ENCODE measurements around the gene CAMK1D. TPM values are rescaled to one million over a fixed set of nuclear protein-coding genes. Genes with fewer than 3 reads are reported as not detected.

Gene CAMK1D
- total RNA-seq, 1 donor from 2014 or later, result 7.6 TPM

GRCh38 chr10:12595936-12596576 lies 246.7 kb downstream of the CAMK1D start:
- H3K4me1 Mint-ChIP-seq, result no peaks in the 10 kb centered on the region
- peaks cover 32% of the 10 kb centered on the region for H3K9me3 Mint-ChIP-seq
- DNase-seq (ENCODE audit: low spot score in 2 of 2, unreplicated experiment in 2 of 2), result no peak
- H3K27me3 Mint-ChIP-seq (ENCODE audit: low read depth), result peaks cover 16% of the 10 kb centered on the region
- no peak overlapping the region for H3K4me3 Mint-ChIP-seq
- no peak for TF ChIP-seq CTCF (IDR thresholded peaks at IDR 0.05; ENCODE audit: unreplicated experiment)
- no peak overlapping the region for H3K27ac Mint-ChIP-seq
- no peaks in the 10 kb centered on the region for H3K36me3 Mint-ChIP-seq

- H3K9me3 Mint-ChIP-seq, result peaks cover 33% of the 10 kb centered on the region
- no peaks in the 10 kb centered on the region for H3K36me3 Mint-ChIP-seq
- no peak overlapping the region for H3K4me3 Mint-ChIP-seq
- no peak for TF ChIP-seq CTCF (IDR thresholded peaks at IDR 0.05; ENCODE audit: unreplicated experiment)
- no peak overlapping the region for H3K27ac Mint-ChIP-seq
- H3K4me1 Mint-ChIP-seq, result no peaks in the 10 kb centered on the region
- DNase-seq (ENCODE audit: low spot score in 2 of 2, unreplicated experiment in 2 of 2), result no peak
- peaks cover 16% of the 10 kb centered on the region for H3K27me3 Mint-ChIP-seq (ENCODE audit: low read depth)
Measured at GRCh38 chr10:12597176-12597575, 247.8 kb downstream of the CAMK1D start.

- no peak for DNase-seq (ENCODE audit: low spot score in 2 of 2, unreplicated experiment in 2 of 2)
- no peaks in the 10 kb centered on the region for H3K4me1 Mint-ChIP-seq
- H3K36me3 Mint-ChIP-seq, result no peaks in the 10 kb centered on the region
- H3K27me3 Mint-ChIP-seq (ENCODE audit: low read depth), result peaks cover 16% of the 10 kb centered on the region
- H3K4me3 Mint-ChIP-seq, result no peak overlapping the region
- no peak for TF ChIP-seq CTCF (IDR thresholded peaks at IDR 0.05; ENCODE audit: unreplicated experiment)
- peaks cover 33% of the 10 kb centered on the region for H3K9me3 Mint-ChIP-seq
- H3K27ac Mint-ChIP-seq, result no peak overlapping the region
Measured at GRCh38 chr10:12597788-12598765, 248.7 kb downstream of the CAMK1D start.

GRCh38 chr10:12600652-12601051 lies 251.3 kb downstream of the CAMK1D start:
- H3K27ac Mint-ChIP-seq, result no peak overlapping the region
- H3K9me3 Mint-ChIP-seq, result peaks cover 30% of the 10 kb centered on the region
- H3K4me3 Mint-ChIP-seq, result no peak overlapping the region
- no peak for TF ChIP-seq CTCF (IDR thresholded peaks at IDR 0.05; ENCODE audit: unreplicated experiment)
- no peaks in the 10 kb centered on the region for H3K4me1 Mint-ChIP-seq
- no peak for DNase-seq (ENCODE audit: low spot score in 2 of 2, unreplicated experiment in 2 of 2)
- peaks cover 16% of the 10 kb centered on the region for H3K27me3 Mint-ChIP-seq (ENCODE audit: low read depth)
- H3K36me3 Mint-ChIP-seq, result no peaks in the 10 kb centered on the region

- DNase-seq (ENCODE audit: low spot score in 2 of 2, unreplicated experiment in 2 of 2), result no peak
- Mint-ChIP-seq H3K9me3 (peaks cover 24% of the 10 kb centered on the region), H3K36me3 (no peaks in the 10 kb centered on the region), H3K27me3 (ENCODE audit: low read depth) (peaks cover 16% of the 10 kb centered on the region), H3K27ac (no peak overlapping the region), H3K4me1 (no peaks in the 10 kb centered on the region), H3K4me3 (no peak overlapping the region)
- TF ChIP-seq CTCF (IDR thresholded peaks at IDR 0.05; ENCODE audit: unreplicated experiment), result no peak
Measured at GRCh38 chr10:12602521-12602920, 253.2 kb downstream of the CAMK1D start.

Measured in mesothelial cell of epicardium (in vitro differentiated cells).